SK-N-SH (cell line): Measurements from ENCODE around the gene SPOCK1. TPM values are rescaled to one million over a fixed set of nuclear protein-coding genes. Genes with fewer than 3 reads are reported as not detected.

Source experiments
- CTCF ChIA-PET: fragments of 300-600, 350-600 bp; formaldehyde crosslinking; extraction: SDS; loops from one replicate; lab custom pipeline; 2021; lab: Yijun Ruan, JAX
- POLR2A ChIA-PET: fragments of 350-600 bp; sonication (Branson Sonifier 250); formaldehyde crosslinking; extraction: SDS; loops from one replicate; lab custom pipeline; 2020; ENCODE audit warnings: antibody characterized with exemption, inconsistent platforms; lab: Yijun Ruan, JAX
- DNase-seq: peaks from one replicate; pipeline ENCODE4 v3.0.0; 2012
- H2AFZ ChIP-seq: fragments of 200-600 bp; sonication (generic); 2 replicates; pipeline ENCODE4 v1.8.1; 2016; ENCODE audit warnings: antibody characterized with exemption, mild to moderate bottlenecking, low read depth
- H3F3A ChIP-seq: fragments of 200-600 bp; sonication (generic); replicated peaks from 2 replicates; pipeline ENCODE3; 2016; ENCODE audit warnings: antibody characterized with exemption, mild to moderate bottlenecking; ENCODE audit not compliant: insufficient read depth
- H3K27ac ChIP-seq, 2 experiments: fragments of 200-500 bp in 1 of 2; fragments of 200-600 bp in 1 of 2; sonication (Bioruptor generic) in 1 of 2; sonication (generic), shearing (Covaris generic) in 1 of 2; 2 replicates each; pipeline versions ENCODE4 v1.5.1 to v1.6.1; 2014 to 2016; ENCODE audit warnings: low read depth in 2 of 2, inconsistent platforms in 1 of 2, low read length in 1 of 2, mild to moderate bottlenecking in 1 of 2, mixed read lengths in 1 of 2
- H3K27me3 ChIP-seq: fragments of 200-600 bp; sonication (generic), shearing (Covaris generic); 2 replicates; pipeline ENCODE4 v1.6.1; 2016; ENCODE audit warnings: mixed run types; ENCODE audit not compliant: insufficient read depth
- H3K36me3 ChIP-seq, 2 experiments: fragments of 200-500 bp in 1 of 2; fragments of 200-600 bp in 1 of 2; sonication (Bioruptor generic) in 1 of 2; sonication (generic) in 1 of 2; replicated peaks in 1 of 2; 2 replicates each; pipeline versions ENCODE3 to v1.5.1; 2014 to 2016; ENCODE audit warnings: low read length in 1 of 2, mild to moderate bottlenecking in 1 of 2; ENCODE audit not compliant: insufficient read depth in 2 of 2, control insufficient read depth in 1 of 2
- H3K4me1 ChIP-seq, 2 experiments: fragments of 200-500 bp in 1 of 2; fragments of 200-600 bp in 1 of 2; sonication (Bioruptor generic) in 1 of 2; sonication (generic), shearing (Covaris generic) in 1 of 2; 2 replicates each; pipeline versions ENCODE4 v1.5.1 to v1.6.1; 2014 to 2016; ENCODE audit warnings: low read depth in 1 of 2, low read length in 1 of 2, mixed run types in 1 of 2; ENCODE audit not compliant: insufficient read depth in 2 of 2, control insufficient read depth in 1 of 2
- H3K4me2 ChIP-seq: fragments of 200-600 bp; sonication (generic), shearing (Covaris generic); 2 replicates; pipeline ENCODE4 v1.6.1; 2017; ENCODE audit warnings: mixed run types
- H3K4me3 ChIP-seq, 2 experiments: fragments of 200-500 bp in 1 of 2; fragments of 200-600 bp in 1 of 2; sonication (Bioruptor generic) in 1 of 2; sonication (generic), shearing (Covaris generic) in 1 of 2; 2 replicates each; pipeline versions ENCODE4 v1.5.1 to v1.8.1; 2014 to 2016; ENCODE audit warnings: low read depth in 2 of 2, inconsistent platforms in 1 of 2, low read length in 1 of 2, mild to moderate bottlenecking in 1 of 2, mixed read lengths in 1 of 2, moderate library complexity in 1 of 2
- H3K79me2 ChIP-seq: fragments of 200-600 bp; sonication (generic); 2 replicates; pipeline ENCODE4 v1.8.1; 2017; ENCODE audit warnings: mild to moderate bottlenecking; ENCODE audit not compliant: insufficient read depth
- H3K9ac ChIP-seq: fragments of 200-600 bp; sonication (generic); 2 replicates; pipeline ENCODE4 v1.6.1; 2017; ENCODE audit warnings: mixed run types
- H3K9me2 ChIP-seq: fragments of 200-600 bp; sonication (generic); 2 replicates; pipeline ENCODE4 v1.6.1; 2017; ENCODE audit warnings: mixed run types
- H3K9me3 ChIP-seq: fragments of 200-600 bp; sonication (generic); 2 replicates; pipeline ENCODE4 v1.6.1; 2017; ENCODE audit warnings: mixed run types, mild to moderate bottlenecking, moderate library complexity
- H4K20me1 ChIP-seq: fragments of 200-600 bp; sonication (generic); 2 replicates; pipeline ENCODE4 v1.6.1; 2017; ENCODE audit warnings: mild to moderate bottlenecking, mixed run types; ENCODE audit not compliant: insufficient read depth
- CHD2 ChIP-seq: fragments of 150-350 bp; IDR thresholded peaks from 2 replicates; pipeline ENCODE4 v1.6.1; 2018; ENCODE audit warnings: low read length; ENCODE audit not compliant: partially characterized antibody
- ELF1 ChIP-seq: IDR thresholded peaks from 2 replicates; pipeline ENCODE4 v1.4.0; 2012
- EP300 ChIP-seq, 2 experiments: IDR thresholded peaks; 2 replicates each; pipeline versions ENCODE4 v1.4.0 to v1.6.1; 2012; ENCODE audit warnings: borderline replicate concordance in 1 of 2, low read depth in 1 of 2, low read length in 1 of 2
- FOSL2 ChIP-seq: IDR thresholded peaks from 2 replicates; pipeline ENCODE4 v1.4.0; 2012; ENCODE audit warnings: low read depth, mild to moderate bottlenecking, moderate library complexity, borderline replicate concordance
- GABPA ChIP-seq: IDR thresholded peaks from 2 replicates; pipeline ENCODE4 v1.4.0; 2012; ENCODE audit warnings: low read depth, mild to moderate bottlenecking
- GATA2 ChIP-seq: sonication (generic); formaldehyde crosslinking; IDR thresholded peaks from 2 replicates; pipeline ENCODE4 v1.5.0; 2020; ENCODE audit warnings: mild to moderate bottlenecking, missing genetic modification reagents
- MXI1 ChIP-seq: IDR thresholded peaks from 2 replicates; pipeline ENCODE4 v1.6.1; 2012; ENCODE audit warnings: mild to moderate bottlenecking, low read depth, low read length, improper control_type of control experiment
- NRF1 ChIP-seq: IDR thresholded peaks from 2 replicates; pipeline ENCODE4 v1.6.1; 2012; ENCODE audit warnings: low read depth, mild to moderate bottlenecking, low read length
- RAD21 ChIP-seq: IDR thresholded peaks from 2 replicates; pipeline ENCODE4 v1.6.1; 2012; ENCODE audit warnings: mild to moderate bottlenecking, low read length
- REST ChIP-seq: IDR thresholded peaks from 2 replicates; pipeline ENCODE4 v1.6.1; 2012; ENCODE audit warnings: mild to moderate bottlenecking, low read depth, low read length, moderate library complexity
- RFX5 ChIP-seq: IDR thresholded peaks from 2 replicates; pipeline ENCODE4 v1.6.1; 2012; ENCODE audit warnings: mild to moderate bottlenecking, improper control_type of control experiment, low read length
- RXRA ChIP-seq: IDR thresholded peaks from 2 replicates; pipeline ENCODE4 v1.4.0; 2012; ENCODE audit warnings: low read depth, mild to moderate bottlenecking, borderline replicate concordance
- SIN3A ChIP-seq: IDR thresholded peaks from 2 replicates; pipeline ENCODE4 v1.6.1; 2012; ENCODE audit warnings: low read depth, mild to moderate bottlenecking, low read length, moderate library complexity, borderline replicate concordance
- TCF12 ChIP-seq: IDR thresholded peaks from 2 replicates; pipeline ENCODE4 v1.4.0; 2012
- TEAD4 ChIP-seq: IDR thresholded peaks from 2 replicates; pipeline ENCODE4 v1.4.0; 2012; ENCODE audit warnings: mild to moderate bottlenecking, borderline replicate concordance; ENCODE audit not compliant: insufficient read depth
- USF1 ChIP-seq: IDR thresholded peaks from 2 replicates; pipeline ENCODE4 v1.4.0; 2012; ENCODE audit warnings: low read depth, borderline replicate concordance
- USF2 ChIP-seq: fragments of 150-350 bp; IDR thresholded peaks from 2 replicates; pipeline ENCODE4 v1.6.1; 2017; ENCODE audit warnings: antibody characterized with exemption, low read length, low read depth, borderline replicate concordance
- WGBS: methylation state at CpG from one replicate; pipeline ENCODE4 v1.1.6; 2017; ENCODE audit warnings: low lambda C conversion rate; 5-methylcytosine and 5-hydroxymethylcytosine counted together
- polyA plus RNA-seq, 3 experiments: library from polyadenylated mRNA; depleted of rRNA; stranded (reverse); fragments of >200 nt; gene quantifications; 2 replicates each; pipeline ENCODE4 v1.2.3, GENCODE V29; 2012
- TF ChIP-seq, protein P1 (sequence below): fragments of 200-600 bp; sonication (generic); IDR thresholded peaks from 2 replicates; pipeline ENCODE4 v1.6.1; 2017; ENCODE audit warnings: antibody characterized with exemption, mild to moderate bottlenecking, moderate library complexity
- TF ChIP-seq, protein P2 (sequence below): fragments of 150-350 bp; IDR thresholded peaks from 2 replicates; pipeline ENCODE4 v1.6.1; 2016; ENCODE audit warnings: mild to moderate bottlenecking, low read depth, low read length

Gene SPOCK1
- polyA plus RNA-seq, 1 of the 3 experiments (the other 2 are of a cell fraction), result 11.3 TPM

DNA sequence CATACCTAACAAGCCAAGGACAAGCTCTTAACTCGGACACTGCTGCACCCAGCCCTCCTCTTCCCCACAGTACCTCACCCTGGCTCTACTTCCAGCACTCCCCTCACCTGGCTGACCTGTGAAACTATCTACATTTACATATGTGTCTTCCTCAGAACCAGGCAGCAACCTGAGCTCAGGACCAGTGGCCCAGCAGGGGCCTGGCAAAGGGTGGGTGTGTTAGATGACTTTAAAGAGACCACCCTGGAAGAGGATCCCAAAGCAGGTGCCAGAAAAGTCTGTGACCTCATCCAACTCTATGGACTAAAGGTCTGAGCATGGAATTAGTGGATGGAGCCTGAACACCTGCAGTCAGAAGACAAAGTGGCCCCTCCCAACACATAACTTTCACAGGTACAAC, 400.9 kb downstream of the SPOCK1 start:
- H3K4me2 ChIP-seq, result no peak overlapping the region
- CTCF ChIA-PET, result interaction anchor here (1.7 kb wide), 1 partner anchor 23 kb away, joined by 6 read pairs; no protein-coding TSS in a partner anchor
- H3F3A ChIP-seq, result peaks cover 10% of the 10 kb centered on the region
- DNase-seq, result no peak
- 50% methylated on average over 1 of the region's 1 CpG for WGBS
- TF ChIP-seq SIN3A, result no peak
- TF ChIP-seq REST, result no peak
- TF ChIP-seq GATA2 (CRISPR knock-in tag), result no peak
- no peak for TF ChIP-seq USF1
- TF ChIP-seq, protein P1, sequence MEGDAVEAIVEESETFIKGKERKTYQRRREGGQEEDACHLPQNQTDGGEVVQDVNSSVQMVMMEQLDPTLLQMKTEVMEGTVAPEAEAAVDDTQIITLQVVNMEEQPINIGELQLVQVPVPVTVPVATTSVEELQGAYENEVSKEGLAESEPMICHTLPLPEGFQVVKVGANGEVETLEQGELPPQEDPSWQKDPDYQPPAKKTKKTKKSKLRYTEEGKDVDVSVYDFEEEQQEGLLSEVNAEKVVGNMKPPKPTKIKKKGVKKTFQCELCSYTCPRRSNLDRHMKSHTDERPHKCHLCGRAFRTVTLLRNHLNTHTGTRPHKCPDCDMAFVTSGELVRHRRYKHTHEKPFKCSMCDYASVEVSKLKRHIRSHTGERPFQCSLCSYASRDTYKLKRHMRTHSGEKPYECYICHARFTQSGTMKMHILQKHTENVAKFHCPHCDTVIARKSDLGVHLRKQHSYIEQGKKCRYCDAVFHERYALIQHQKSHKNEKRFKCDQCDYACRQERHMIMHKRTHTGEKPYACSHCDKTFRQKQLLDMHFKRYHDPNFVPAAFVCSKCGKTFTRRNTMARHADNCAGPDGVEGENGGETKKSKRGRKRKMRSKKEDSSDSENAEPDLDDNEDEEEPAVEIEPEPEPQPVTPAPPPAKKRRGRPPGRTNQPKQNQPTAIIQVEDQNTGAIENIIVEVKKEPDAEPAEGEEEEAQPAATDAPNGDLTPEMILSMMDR, result no peak
- no peak for TF ChIP-seq CHD2
- no peak for TF ChIP-seq GABPA
- no peak for TF ChIP-seq TEAD4
- no peak for TF ChIP-seq TCF12
- TF ChIP-seq RAD21, result no peak
- no peak for TF ChIP-seq RXRA
- no peak for TF ChIP-seq FOSL2
- TF ChIP-seq ELF1, result no peak
- TF ChIP-seq NRF1, result no peak
- TF ChIP-seq EP300 (IDR thresholded peaks at IDR 0.05; ENCODE audit: borderline replicate concordance in 1 of 2, low read depth in 1 of 2, low read length in 1 of 2), result no peak
- no peak for TF ChIP-seq MXI1
- TF ChIP-seq, protein P2, sequence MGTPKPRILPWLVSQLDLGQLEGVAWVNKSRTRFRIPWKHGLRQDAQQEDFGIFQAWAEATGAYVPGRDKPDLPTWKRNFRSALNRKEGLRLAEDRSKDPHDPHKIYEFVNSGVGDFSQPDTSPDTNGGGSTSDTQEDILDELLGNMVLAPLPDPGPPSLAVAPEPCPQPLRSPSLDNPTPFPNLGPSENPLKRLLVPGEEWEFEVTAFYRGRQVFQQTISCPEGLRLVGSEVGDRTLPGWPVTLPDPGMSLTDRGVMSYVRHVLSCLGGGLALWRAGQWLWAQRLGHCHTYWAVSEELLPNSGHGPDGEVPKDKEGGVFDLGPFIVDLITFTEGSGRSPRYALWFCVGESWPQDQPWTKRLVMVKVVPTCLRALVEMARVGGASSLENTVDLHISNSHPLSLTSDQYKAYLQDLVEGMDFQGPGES, result no peak
- TF ChIP-seq USF2, result no peak
- no peak for TF ChIP-seq RFX5
- no peaks in the 10 kb centered on the region for H3K79me2 ChIP-seq
- no peak overlapping the region for H3K4me3 ChIP-seq
- H2AFZ ChIP-seq, result no peak overlapping the region
- no peaks in the 10 kb centered on the region for H3K36me3 ChIP-seq
- H3K9me3 ChIP-seq, result no peaks in the 10 kb centered on the region
- H3K9ac ChIP-seq, result no peak overlapping the region
- POLR2A ChIA-PET, result no interaction called here
- peaks cover 0 to 5% of the 10 kb centered on the region in 2 experiments; a peak in 2 of 4 replicates for H3K4me1 ChIP-seq
- H4K20me1 ChIP-seq, result no peaks in the 10 kb centered on the region
- no peaks in the 10 kb centered on the region for H3K9me2 ChIP-seq
- H3K27ac ChIP-seq, result no peak overlapping the region
- no peaks in the 10 kb centered on the region for H3K27me3 ChIP-seq
